Measurements from ENCODE around the gene LIPK. TPM values are rescaled to one million over a fixed set of nuclear protein-coding genes. Genes with fewer than 3 reads are reported as not detected.

The LIPK gene
- total RNA-seq, 4 donors from 2014 or later, result not detected

DNA sequence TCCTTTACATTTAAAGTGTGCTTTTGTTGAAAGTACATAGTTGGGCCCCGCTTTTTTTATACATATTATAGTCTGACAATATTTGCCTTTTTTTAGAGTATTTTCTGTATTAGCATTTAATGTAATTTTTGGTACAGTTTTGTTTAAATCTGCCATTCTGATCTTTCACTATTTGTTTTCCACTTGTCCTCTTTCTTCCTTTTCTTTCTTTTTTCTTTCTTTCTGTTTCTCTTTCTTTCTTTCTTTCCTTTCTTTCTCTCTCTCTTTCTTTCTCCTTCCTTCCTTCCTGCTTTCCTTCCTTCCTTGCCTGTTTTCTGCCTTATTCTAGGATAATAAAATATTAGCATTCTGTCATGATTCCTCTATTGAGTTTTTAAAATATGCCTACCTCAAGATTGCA is 9.5 kb downstream of the LIPK start:
- WGBS, result 97% methylated on average over 1 of the region's 1 CpG
- Histone ChIP-seq H3K9me3 (no peaks in the 10 kb centered on the region), H3K27me3 (no peaks in the 10 kb centered on the region), H3K4me1 (no peaks in the 10 kb centered on the region), H3K27ac (replicated peaks in 1 of 4) (no peak overlapping the region), H3K4me3 (no peak overlapping the region), H3K36me3 (no peaks in the 10 kb centered on the region)
- no peak for DNase-seq (ENCODE audit: extremely low spot score)
- intact Hi-C loops (cut with DNase I), result no loop called here
- no peak for TF ChIP-seq POLR2AphosphoS5 (IDR thresholded peaks at IDR 0.05)
- TF ChIP-seq CTCF (IDR thresholded peaks at IDR 0.05), result no peak
- no peak for TF ChIP-seq EP300 (IDR thresholded peaks at IDR 0.05)
- TF ChIP-seq POLR2A (IDR thresholded peaks at IDR 0.05; ENCODE audit: low read depth), result no peak

- no peaks in the 10 kb centered on the region for H3K36me3 ChIP-seq
- no peaks in the 10 kb centered on the region for H3K9me3 ChIP-seq
- no peaks in the 10 kb centered on the region for H3K27me3 ChIP-seq
- no peak for DNase-seq (ENCODE audit: extremely low spot score)
- 46% methylated on average over 4 of the region's 4 CpGs for WGBS
- H3K27ac ChIP-seq (replicated peaks in 1 of 4), result no peak overlapping the region
- H3K4me1 ChIP-seq, result no peaks in the 10 kb centered on the region
- TF ChIP-seq POLR2AphosphoS5 (IDR thresholded peaks at IDR 0.05) (no peak), EP300 (IDR thresholded peaks at IDR 0.05) (no peak), POLR2A (IDR thresholded peaks at IDR 0.05; ENCODE audit: low read depth) (no peak), CTCF (IDR thresholded peaks at IDR 0.05) (no peak)
- intact Hi-C loops (cut with DNase I), result no loop called here
- no peak overlapping the region for H3K4me3 ChIP-seq
Observed at GRCh38 chr10:88721392-88721791, 15.3 kb downstream of the LIPK start.

- DNase-seq (ENCODE audit: extremely low spot score), result no peak
- H3K36me3 ChIP-seq, result no peaks in the 10 kb centered on the region
- no peaks in the 10 kb centered on the region for H3K9me3 ChIP-seq
- no peak overlapping the region for H3K4me3 ChIP-seq
- H3K27me3 ChIP-seq, result peaks cover 0 to 11% (median 0%) of the 10 kb centered on the region in 4 donors
- intact Hi-C loops (cut with DNase I), result no loop called here
- WGBS, result 50% methylated on average over 1 of the region's 1 CpG
- H3K27ac ChIP-seq (replicated peaks in 1 of 4), result no peak overlapping the region
- TF ChIP-seq CTCF (IDR thresholded peaks at IDR 0.05) (no peak), POLR2A (IDR thresholded peaks at IDR 0.05; ENCODE audit: low read depth) (no peak), POLR2AphosphoS5 (IDR thresholded peaks at IDR 0.05) (no peak), EP300 (IDR thresholded peaks at IDR 0.05) (no peak)
- no peaks in the 10 kb centered on the region for H3K4me1 ChIP-seq
Observed at GRCh38 chr10:88725798-88726197, 19.7 kb downstream of the LIPK start.

DNA sequence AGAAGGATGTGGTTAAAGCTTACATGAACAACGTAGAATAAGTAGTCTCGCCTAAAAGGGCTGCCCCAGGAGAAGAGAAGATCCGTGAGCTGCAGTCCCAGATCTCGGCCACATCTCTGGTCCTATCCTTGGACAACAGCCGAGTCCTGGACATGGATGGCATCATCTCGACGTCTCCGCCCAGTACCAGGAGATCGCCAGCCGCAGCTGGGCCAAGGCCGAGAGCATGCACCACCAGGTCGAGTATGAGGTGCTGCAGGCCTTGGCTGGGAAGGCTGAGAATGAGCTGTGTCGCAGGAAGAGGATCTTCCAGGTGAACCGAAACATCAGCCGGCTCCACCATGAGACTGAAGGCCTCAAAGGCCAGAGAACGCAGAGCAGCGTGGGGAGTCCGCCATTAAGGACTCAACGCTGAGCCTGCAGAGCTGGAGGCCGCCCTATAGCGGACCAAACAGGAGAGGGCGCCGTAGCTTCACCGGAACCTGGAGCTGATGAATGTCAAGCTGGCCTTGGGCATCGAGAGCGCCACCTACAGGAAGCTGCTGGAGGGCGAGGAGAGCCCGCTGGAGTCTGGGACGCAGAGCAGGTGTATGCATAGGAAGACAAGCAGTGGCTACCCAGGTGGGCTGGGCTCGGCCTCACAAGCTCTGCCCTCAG is 22.2 kb downstream of the LIPK start:
- TF ChIP-seq POLR2A (IDR thresholded peaks at IDR 0.05; ENCODE audit: low read depth), result no peak
- no peak for TF ChIP-seq EP300 (IDR thresholded peaks at IDR 0.05)
- no peak for TF ChIP-seq CTCF (IDR thresholded peaks at IDR 0.05)
- Histone ChIP-seq H3K27me3 (peaks cover 0 to 11% (median 0%) of the 10 kb centered on the region in 4 donors), H3K36me3 (no peaks in the 10 kb centered on the region), H3K9me3 (no peaks in the 10 kb centered on the region), H3K4me3 (no peak overlapping the region), H3K27ac (replicated peaks in 1 of 4) (no peak overlapping the region), H3K4me1 (no peaks in the 10 kb centered on the region)
- WGBS, result 64% methylated on average over 26 of the region's 30 CpGs
- DNase-seq (ENCODE audit: extremely low spot score), result no peak
- intact Hi-C loops (cut with DNase I), result no loop called here

GRCh38 chr10:88730864-88731263 is 24.8 kb downstream of the LIPK start:
- Histone ChIP-seq H3K27ac (replicated peaks in 1 of 4) (no peak overlapping the region), H3K36me3 (no peaks in the 10 kb centered on the region), H3K4me3 (no peak overlapping the region), H3K9me3 (no peaks in the 10 kb centered on the region), H3K4me1 (no peaks in the 10 kb centered on the region), H3K27me3 (peaks cover 0 to 11% (median 0%) of the 10 kb centered on the region in 4 donors)
- DNase-seq (ENCODE audit: extremely low spot score), result no peak
- 89% methylated on average over 4 of the region's 4 CpGs for WGBS
- TF ChIP-seq POLR2AphosphoS5 (IDR thresholded peaks at IDR 0.05), result no peak
- TF ChIP-seq EP300 (IDR thresholded peaks at IDR 0.05), result no peak
- TF ChIP-seq CTCF (IDR thresholded peaks at IDR 0.05), result no peak
- no peak for TF ChIP-seq POLR2A (IDR thresholded peaks at IDR 0.05; ENCODE audit: low read depth)
- intact Hi-C loops (cut with DNase I), result no loop called here
